OCI-LY3 (cell line): ENCODE results near the gene NCLN.

Experiments used
- H2AFZ ChIP-seq: fragments of 200-600, 300-600 bp; shearing (Covaris generic); 2 replicates; pipeline ENCODE4 v1.6.0; 2014; ENCODE audit warnings: antibody characterized with exemption, low read depth, low read length
- H3K27ac ChIP-seq: fragments of 200-600, 300-600 bp; sonication (generic); 2 replicates; pipeline ENCODE4 v1.5.1; 2014; ENCODE audit warnings: mild to moderate bottlenecking, low read length, moderate library complexity, mixed read lengths
- H3K27me3 ChIP-seq: fragments of 200-600, 300-600 bp; sonication (generic); 2 replicates; pipeline ENCODE4 v1.6.1; 2014; ENCODE audit warnings: low read depth, low read length, mixed read lengths
- H3K36me3 ChIP-seq: fragments of 200-600, 300-600 bp; sonication (generic); replicated peaks from 2 replicates; pipeline ENCODE3; 2014; ENCODE audit warnings: low read depth, low read length, mixed read lengths
- H3K4me1 ChIP-seq: fragments of 300-600, 200-600 bp; sonication (generic); 2 replicates; pipeline ENCODE4 v1.6.1; 2014; ENCODE audit warnings: low read length, mixed read lengths
- H3K4me2 ChIP-seq: fragments of 200-600, 300-600 bp; sonication (generic); 2 replicates; pipeline ENCODE4 v1.6.1; 2014; ENCODE audit warnings: low read length, mixed read lengths
- H3K4me3 ChIP-seq: fragments of 300-600, 200-600 bp; sonication (generic); 2 replicates; pipeline ENCODE4 v1.5.1; 2014; ENCODE audit warnings: antibody characterized with exemption, mild to moderate bottlenecking, low read length, moderate library complexity
- H3K79me2 ChIP-seq: fragments of 300-600, 200-600 bp; shearing (Covaris generic); 2 replicates; pipeline ENCODE4 v1.6.1; 2014; ENCODE audit warnings: mild to moderate bottlenecking, low read length, mixed read lengths
- H3K9ac ChIP-seq: fragments of 300-600, 200-600 bp; shearing (Covaris generic); 2 replicates; pipeline ENCODE4 v1.6.0; 2014; ENCODE audit warnings: mild to moderate bottlenecking, low read length, moderate library complexity
- H3K9me3 ChIP-seq: fragments of 200-600, 300-600 bp; shearing (Covaris generic); 2 replicates; pipeline ENCODE4 v1.6.1; 2014; ENCODE audit warnings: low read length, mixed read lengths; ENCODE audit not compliant: insufficient read depth
- H4K20me1 ChIP-seq: fragments of 200-600, 300-600 bp; sonication (generic); 2 replicates; pipeline ENCODE4 v1.6.1; 2016; ENCODE audit warnings: low read length, mixed read lengths; ENCODE audit not compliant: insufficient read depth
- CTCF ChIP-seq: fragments of 200-600, 300-600 bp; sonication (generic); IDR thresholded peaks from 2 replicates; pipeline ENCODE4 v1.5.1; 2014; ENCODE audit warnings: antibody characterized with exemption, low read length, low read depth
- EZH2phosphoT487 ChIP-seq: fragments of 200-600 bp; shearing (Covaris generic); IDR thresholded peaks from 2 replicates; pipeline ENCODE4 v1.6.1; 2018; ENCODE audit warnings: antibody characterized with exemption, mixed run types, low read depth

The NCLN gene

GRCh38 chr19:3186891-3187661 is 1.3 kb downstream of the NCLN start:
- Histone ChIP-seq H3K4me2 (peak overlapping the region; percentile 99), H2AFZ (no peak overlapping the region), H4K20me1 (peaks cover 56% of the 10 kb centered on the region), H3K9me3 (no peaks in the 10 kb centered on the region), H3K27me3 (no peaks in the 10 kb centered on the region), H3K4me3 (peak overlapping the region; percentile 96), H3K27ac (no peak overlapping the region), H3K79me2 (peaks cover 64% of the 10 kb centered on the region), H3K36me3 (peaks cover 17% of the 10 kb centered on the region), H3K4me1 (peaks cover 16% of the 10 kb centered on the region), H3K9ac (peak overlapping the region; percentile 88)
- TF ChIP-seq EZH2phosphoT487 (no peak), CTCF (no peak)

- H3K27ac ChIP-seq: no peak overlapping the region
Measured at GRCh38 chr19:3187662-3188511, 2.2 kb downstream of the NCLN start.

GRCh38 chr19:3188627-3189596 is 3.2 kb downstream of the NCLN start:
- Histone ChIP-seq H3K27me3 (no peaks in the 10 kb centered on the region), H3K4me1 (peaks cover 16% of the 10 kb centered on the region), H2AFZ (no peak overlapping the region), H3K9ac (no peak overlapping the region), H3K36me3 (peaks cover 28% of the 10 kb centered on the region), H3K9me3 (no peaks in the 10 kb centered on the region), H3K4me3 (no peak overlapping the region), H4K20me1 (peaks cover 61% of the 10 kb centered on the region), H3K79me2 (peaks cover 80% of the 10 kb centered on the region), H3K4me2 (no peak overlapping the region), H3K27ac (no peak overlapping the region)
- no peak for TF ChIP-seq EZH2phosphoT487
- no peak for TF ChIP-seq CTCF

More at GRCh38 chr19:3187662-3188511, 2.2 kb downstream of the NCLN start:
- Histone ChIP-seq H3K4me1 (peaks cover 16% of the 10 kb centered on the region), H3K36me3 (peaks cover 20% of the 10 kb centered on the region), H3K27me3 (no peaks in the 10 kb centered on the region), H3K4me3 (no peak overlapping the region), H3K79me2 (peaks cover 71% of the 10 kb centered on the region), H2AFZ (no peak overlapping the region), H3K9ac (peak overlapping the region; percentile 88; the same call in 1 of the 2 replicates), H3K9me3 (no peaks in the 10 kb centered on the region), H3K4me2 (no peak overlapping the region; the same call in 1 of the 2 replicates), H4K20me1 (peaks cover 61% of the 10 kb centered on the region)
- TF ChIP-seq CTCF (no peak), EZH2phosphoT487 (no peak)
